ENCODE data around the gene CAPN3.

DNA sequence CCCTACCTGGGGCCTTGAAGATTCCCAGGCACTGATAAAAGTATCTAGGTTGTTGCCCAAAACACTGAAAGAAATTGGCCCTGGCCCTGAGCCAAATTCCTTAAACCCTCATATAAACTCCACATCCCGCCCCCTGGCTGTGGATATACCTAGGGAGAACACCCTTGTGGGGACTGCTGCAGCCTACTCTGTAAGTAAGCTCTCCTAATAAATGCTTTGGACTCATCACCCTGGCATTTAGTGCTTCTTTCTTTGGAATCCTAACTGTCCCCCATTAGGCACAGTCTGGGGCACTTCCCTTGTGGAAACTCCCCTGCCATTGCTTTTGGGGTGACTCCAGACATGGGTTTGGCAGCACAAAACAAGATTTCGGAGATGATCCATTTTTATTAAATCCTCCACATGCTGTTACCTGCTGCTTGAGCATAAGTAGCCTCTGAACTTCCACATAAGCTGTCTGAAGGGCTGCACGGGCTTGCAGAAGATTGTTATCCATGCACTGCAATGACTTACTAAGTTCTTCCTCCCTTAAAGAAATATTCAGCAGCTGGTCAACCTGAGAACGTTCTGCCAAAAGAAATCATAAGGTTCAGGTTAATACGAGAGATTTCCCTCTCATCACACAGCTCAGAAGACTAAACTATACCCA, 85.2 kb downstream of the CAPN3 start:
- TF ChIP-seq POLR2AphosphoS5 (IDR thresholded peaks at IDR 0.05) (no peak), POLR2A (IDR thresholded peaks at IDR 0.05) (no peak)
- TF ChIP-seq, protein P1, sequence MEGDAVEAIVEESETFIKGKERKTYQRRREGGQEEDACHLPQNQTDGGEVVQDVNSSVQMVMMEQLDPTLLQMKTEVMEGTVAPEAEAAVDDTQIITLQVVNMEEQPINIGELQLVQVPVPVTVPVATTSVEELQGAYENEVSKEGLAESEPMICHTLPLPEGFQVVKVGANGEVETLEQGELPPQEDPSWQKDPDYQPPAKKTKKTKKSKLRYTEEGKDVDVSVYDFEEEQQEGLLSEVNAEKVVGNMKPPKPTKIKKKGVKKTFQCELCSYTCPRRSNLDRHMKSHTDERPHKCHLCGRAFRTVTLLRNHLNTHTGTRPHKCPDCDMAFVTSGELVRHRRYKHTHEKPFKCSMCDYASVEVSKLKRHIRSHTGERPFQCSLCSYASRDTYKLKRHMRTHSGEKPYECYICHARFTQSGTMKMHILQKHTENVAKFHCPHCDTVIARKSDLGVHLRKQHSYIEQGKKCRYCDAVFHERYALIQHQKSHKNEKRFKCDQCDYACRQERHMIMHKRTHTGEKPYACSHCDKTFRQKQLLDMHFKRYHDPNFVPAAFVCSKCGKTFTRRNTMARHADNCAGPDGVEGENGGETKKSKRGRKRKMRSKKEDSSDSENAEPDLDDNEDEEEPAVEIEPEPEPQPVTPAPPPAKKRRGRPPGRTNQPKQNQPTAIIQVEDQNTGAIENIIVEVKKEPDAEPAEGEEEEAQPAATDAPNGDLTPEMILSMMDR (IDR thresholded peaks at IDR 0.05), result no peak
